ENCODE data around the gene PTPRB.

The PTPRB gene

DNA sequence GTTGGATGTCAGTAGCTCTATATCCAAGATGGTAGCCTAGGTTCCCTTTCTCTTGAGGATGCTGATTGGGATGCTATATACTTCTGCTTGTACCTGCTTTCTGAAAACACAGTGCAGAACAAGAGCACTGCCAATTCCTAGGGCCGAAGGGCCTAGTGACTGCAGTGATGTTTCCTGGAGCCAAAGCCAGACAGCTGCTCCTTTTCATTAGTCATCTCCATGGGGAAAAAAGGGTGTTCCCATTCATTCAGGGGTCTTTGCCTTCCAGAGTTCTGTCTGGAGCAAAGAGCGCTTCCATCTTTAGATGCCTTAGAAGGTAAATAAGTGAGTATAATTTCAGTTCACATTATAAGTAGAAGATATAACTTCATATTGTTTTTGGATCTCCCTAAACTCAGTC is 85.5 kb downstream of the PTPRB start:
- no peak overlapping the region for H3K4me2 ChIP-seq (ENCODE audit: low read length)
- no peak overlapping the region for H3K23ac ChIP-seq (ENCODE audit: low read length)
- peak overlapping the region; percentile 79 for H3K4ac ChIP-seq (ENCODE audit: low read depth, low read length)
- no CpG with 5 or more reads among the region's 2 CpGs for WGBS (ENCODE audit: extremely low coverage, insufficient coverage, low lambda C conversion rate)
- H3K4me3 ChIP-seq (ENCODE audit: low read length), result no peak overlapping the region
- no peak overlapping the region for H4K8ac ChIP-seq (ENCODE audit: low read depth, low read length)
- no peaks in the 10 kb centered on the region for H3K79me2 ChIP-seq (ENCODE audit: control insufficient read depth, insufficient read depth, low read length)
- H3K9ac ChIP-seq (ENCODE audit: low read length), result no peak overlapping the region
- H2BK120ac ChIP-seq (ENCODE audit: low read depth, low read length), result peak overlapping the region; percentile 23
- H3K56ac ChIP-seq (ENCODE audit: low read length), result no peak overlapping the region
- H2BK5ac ChIP-seq (ENCODE audit: low read length), result no peak overlapping the region
- H2BK15ac ChIP-seq (replicated peaks; ENCODE audit: low read depth), result no peak overlapping the region
- H3K4me1 ChIP-seq (ENCODE audit: control insufficient read depth, low read depth, low read length), result peaks cover 14% of the 10 kb centered on the region
- H3K79me1 ChIP-seq (ENCODE audit: low read length), result no peaks in the 10 kb centered on the region
- no peak overlapping the region for H2AK5ac ChIP-seq (ENCODE audit: low read length)
- H4K5ac ChIP-seq (ENCODE audit: low read length), result no peak overlapping the region
- H3K18ac ChIP-seq (ENCODE audit: low read length), result peak overlapping the region; percentile 85
- no peak for DNase-seq
- no peaks in the 10 kb centered on the region for H3K36me3 ChIP-seq (ENCODE audit: control insufficient read depth, insufficient read depth, low read length)
- H3K27me3 ChIP-seq (ENCODE audit: insufficient read depth, low read length, poor library complexity), result no peaks in the 10 kb centered on the region
- H3K27ac ChIP-seq (ENCODE audit: low read depth, low read length), result no peak overlapping the region

DNA sequence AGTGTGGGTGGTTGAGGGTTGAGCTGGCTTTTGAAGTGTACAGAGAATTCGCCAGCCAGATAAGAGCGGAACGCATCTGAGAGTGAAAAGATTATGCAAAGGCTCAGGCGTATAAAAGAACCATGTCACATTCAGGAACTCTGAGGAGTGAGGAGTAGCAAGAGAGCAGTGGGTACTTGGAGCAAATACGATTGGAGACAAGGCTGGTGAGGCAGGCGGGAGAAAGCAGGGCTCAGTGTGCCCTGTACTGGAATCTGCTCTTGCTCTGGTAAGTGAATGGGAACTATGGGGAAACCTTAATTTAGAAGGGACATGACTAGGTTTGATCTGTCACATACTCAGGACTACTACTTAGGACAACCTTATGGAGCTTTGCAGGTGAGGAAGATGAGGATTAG is 87.0 kb downstream of the PTPRB start:
- no peak overlapping the region for H2AK5ac ChIP-seq (ENCODE audit: low read length)
- no peak overlapping the region for H3K23ac ChIP-seq (ENCODE audit: low read length)
- no peak overlapping the region for H3K9ac ChIP-seq (ENCODE audit: low read length)
- H3K18ac ChIP-seq (ENCODE audit: low read length), result no peak overlapping the region
- H3K4me3 ChIP-seq (ENCODE audit: low read length), result no peak overlapping the region
- DNase-seq, result no peak
- no peak overlapping the region for H3K4ac ChIP-seq (ENCODE audit: low read depth, low read length)
- no peaks in the 10 kb centered on the region for H3K79me2 ChIP-seq (ENCODE audit: control insufficient read depth, insufficient read depth, low read length)
- no peak overlapping the region for H3K4me2 ChIP-seq (ENCODE audit: low read length)
- H2BK120ac ChIP-seq (ENCODE audit: low read depth, low read length), result no peak overlapping the region
- no peaks in the 10 kb centered on the region for H3K27me3 ChIP-seq (ENCODE audit: insufficient read depth, low read length, poor library complexity)
- H3K36me3 ChIP-seq (ENCODE audit: control insufficient read depth, insufficient read depth, low read length), result no peaks in the 10 kb centered on the region
- no peaks in the 10 kb centered on the region for H3K79me1 ChIP-seq (ENCODE audit: low read length)
- no peak overlapping the region for H2BK5ac ChIP-seq (ENCODE audit: low read length)
- H4K8ac ChIP-seq (ENCODE audit: low read depth, low read length), result no peak overlapping the region
- H2BK15ac ChIP-seq (replicated peaks; ENCODE audit: low read depth), result no peak overlapping the region
- H3K27ac ChIP-seq (ENCODE audit: low read depth, low read length), result no peak overlapping the region
- peak overlapping the region; percentile 52 for H4K5ac ChIP-seq (ENCODE audit: low read length)
- H3K56ac ChIP-seq (ENCODE audit: low read length), result no peak overlapping the region
- H3K4me1 ChIP-seq (ENCODE audit: control insufficient read depth, low read depth, low read length), result peaks cover 7% of the 10 kb centered on the region
- no CpG with 5 or more reads among the region's 6 CpGs for WGBS (ENCODE audit: extremely low coverage, insufficient coverage, low lambda C conversion rate)

DNA sequence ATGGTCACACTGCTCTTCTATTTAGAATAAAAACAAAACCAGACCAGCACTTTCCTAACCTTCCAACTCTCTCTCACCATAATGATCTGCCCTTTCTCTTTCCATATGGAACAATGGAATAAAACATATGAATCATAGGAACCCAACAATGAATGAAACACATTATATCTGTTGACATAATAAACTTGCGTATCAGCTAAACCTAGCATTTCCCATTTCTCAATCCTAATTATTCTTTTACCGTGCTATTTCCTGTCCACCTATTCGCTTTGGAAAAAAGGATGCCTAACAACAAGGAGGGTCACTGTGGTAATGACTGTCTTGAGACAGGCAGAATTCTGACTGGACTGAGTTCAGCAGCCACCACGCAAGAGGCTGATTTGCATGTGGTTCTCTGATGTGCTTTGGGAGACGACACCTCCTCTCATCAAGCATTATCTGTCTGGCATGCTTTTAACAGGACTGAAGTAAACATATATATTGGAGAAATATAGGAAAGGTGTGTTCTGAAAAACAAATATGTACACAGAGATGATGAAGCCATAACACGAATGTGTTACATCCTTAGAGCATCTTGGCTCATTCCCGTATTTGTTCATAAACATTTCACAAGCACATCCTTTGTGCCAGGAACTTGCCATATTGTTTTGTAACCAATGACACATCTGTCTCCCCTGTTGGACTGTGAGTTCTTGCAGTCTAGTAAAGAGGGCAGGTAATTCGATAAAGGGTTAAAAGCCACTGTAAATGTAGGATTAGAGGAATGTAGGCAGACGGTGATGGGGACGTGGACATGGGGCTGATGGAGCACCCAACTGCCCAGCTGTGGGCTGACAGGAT is 87.7 kb downstream of the PTPRB start:
- H2AK5ac ChIP-seq (ENCODE audit: low read length), result no peak overlapping the region
- WGBS (ENCODE audit: extremely low coverage, insufficient coverage, low lambda C conversion rate), result no CpG with 5 or more reads among the region's 10 CpGs

DNA sequence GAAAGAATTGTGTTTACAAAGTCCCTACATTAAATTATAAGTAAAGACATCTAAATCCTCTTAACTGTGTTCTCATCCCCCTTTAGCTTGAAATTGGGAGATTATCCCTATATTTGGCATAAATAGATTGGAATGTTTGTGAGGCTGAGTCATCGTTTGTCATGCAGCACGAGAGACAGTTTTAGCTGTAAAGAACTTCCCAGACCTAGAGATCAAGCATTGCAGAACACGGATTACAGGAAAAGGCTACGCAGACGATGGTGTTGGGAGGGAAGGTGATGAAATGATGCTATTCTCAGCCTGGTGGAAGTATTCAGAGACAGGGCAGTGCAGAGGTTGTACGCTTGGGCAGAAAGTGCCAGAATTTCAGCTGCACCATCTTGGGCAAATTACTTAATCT is 93.8 kb downstream of the PTPRB start:
- peak; percentile 46 for DNase-seq
- H3K27me3 ChIP-seq (ENCODE audit: insufficient read depth, low read length, poor library complexity), result no peaks in the 10 kb centered on the region
- no peak overlapping the region for H3K27ac ChIP-seq (ENCODE audit: low read depth, low read length)

More for the DNA sequence above, 87.7 kb downstream of the PTPRB start:
- Histone ChIP-seq H3K56ac (ENCODE audit: low read length) (no peak overlapping the region), H4K8ac (ENCODE audit: low read depth, low read length) (no peak overlapping the region), H3K27ac (ENCODE audit: low read depth, low read length) (no peak overlapping the region), H3K27me3 (ENCODE audit: insufficient read depth, low read length, poor library complexity) (no peaks in the 10 kb centered on the region), H3K4ac (ENCODE audit: low read depth, low read length) (no peak overlapping the region), H3K9ac (ENCODE audit: low read length) (no peak overlapping the region), H3K79me1 (ENCODE audit: low read length) (no peaks in the 10 kb centered on the region), H4K5ac (ENCODE audit: low read length) (no peak overlapping the region), H3K4me3 (ENCODE audit: low read length) (no peak overlapping the region), H3K18ac (ENCODE audit: low read length) (no peak overlapping the region), H3K36me3 (ENCODE audit: control insufficient read depth, insufficient read depth, low read length) (no peaks in the 10 kb centered on the region), H3K79me2 (ENCODE audit: control insufficient read depth, insufficient read depth, low read length) (no peaks in the 10 kb centered on the region), H2BK5ac (ENCODE audit: low read length) (peak overlapping the region; percentile 67), H2BK15ac (replicated peaks; ENCODE audit: low read depth) (no peak overlapping the region), H2BK120ac (ENCODE audit: low read depth, low read length) (no peak overlapping the region), H3K23ac (ENCODE audit: low read length) (no peak overlapping the region), H3K4me1 (ENCODE audit: control insufficient read depth, low read depth, low read length) (peaks cover 3% of the 10 kb centered on the region), H3K4me2 (ENCODE audit: low read length) (no peak overlapping the region)
- no peak for DNase-seq

GRCh38 chr12:70540996-70541395 is 96.2 kb downstream of the PTPRB start:
- H3K36me3 ChIP-seq (ENCODE audit: control insufficient read depth, insufficient read depth, low read length), result no peaks in the 10 kb centered on the region
- WGBS (ENCODE audit: extremely low coverage, insufficient coverage, low lambda C conversion rate), result no CpG with 5 or more reads among the region's 1 CpG
- H4K8ac ChIP-seq (ENCODE audit: low read depth, low read length), result no peak overlapping the region
- no peak overlapping the region for H2BK15ac ChIP-seq (replicated peaks; ENCODE audit: low read depth)
- no peak overlapping the region for H3K27ac ChIP-seq (ENCODE audit: low read depth, low read length)
- DNase-seq, result no peak
- no peak overlapping the region for H3K4ac ChIP-seq (ENCODE audit: low read depth, low read length)
- no peaks in the 10 kb centered on the region for H3K79me2 ChIP-seq (ENCODE audit: control insufficient read depth, insufficient read depth, low read length)
- H4K5ac ChIP-seq (ENCODE audit: low read length), result no peak overlapping the region
- H3K23ac ChIP-seq (ENCODE audit: low read length), result no peak overlapping the region
- no peak overlapping the region for H3K4me3 ChIP-seq (ENCODE audit: low read length)
- H3K4me1 ChIP-seq (ENCODE audit: control insufficient read depth, low read depth, low read length), result peaks cover 3% of the 10 kb centered on the region
- no peak overlapping the region for H3K18ac ChIP-seq (ENCODE audit: low read length)
- no peak overlapping the region for H2BK120ac ChIP-seq (ENCODE audit: low read depth, low read length)
- no peak overlapping the region for H3K4me2 ChIP-seq (ENCODE audit: low read length)
- no peak overlapping the region for H3K9ac ChIP-seq (ENCODE audit: low read length)
- no peaks in the 10 kb centered on the region for H3K27me3 ChIP-seq (ENCODE audit: insufficient read depth, low read length, poor library complexity)
- H2BK5ac ChIP-seq (ENCODE audit: low read length), result no peak overlapping the region
- H2AK5ac ChIP-seq (ENCODE audit: low read length), result no peak overlapping the region
- H3K79me1 ChIP-seq (ENCODE audit: low read length), result no peaks in the 10 kb centered on the region
- H3K56ac ChIP-seq (ENCODE audit: low read length), result no peak overlapping the region

More for the DNA sequence above, 93.8 kb downstream of the PTPRB start:
- no peaks in the 10 kb centered on the region for H3K79me1 ChIP-seq (ENCODE audit: low read length)
- H3K4me2 ChIP-seq (ENCODE audit: low read length), result no peak overlapping the region
- no peak overlapping the region for H3K56ac ChIP-seq (ENCODE audit: low read length)
- no peak overlapping the region for H3K9ac ChIP-seq (ENCODE audit: low read length)
- no peak overlapping the region for H3K4me3 ChIP-seq (ENCODE audit: low read length)
- H2BK5ac ChIP-seq (ENCODE audit: low read length), result no peak overlapping the region
- H2BK15ac ChIP-seq (replicated peaks; ENCODE audit: low read depth), result no peak overlapping the region
- WGBS (ENCODE audit: extremely low coverage, insufficient coverage, low lambda C conversion rate), result no CpG with 5 or more reads among the region's 6 CpGs
- H3K18ac ChIP-seq (ENCODE audit: low read length), result no peak overlapping the region
- H3K36me3 ChIP-seq (ENCODE audit: control insufficient read depth, insufficient read depth, low read length), result no peaks in the 10 kb centered on the region
- H2BK120ac ChIP-seq (ENCODE audit: low read depth, low read length), result no peak overlapping the region
- H4K5ac ChIP-seq (ENCODE audit: low read length), result no peak overlapping the region
- H2AK5ac ChIP-seq (ENCODE audit: low read length), result no peak overlapping the region
- no peak overlapping the region for H3K4ac ChIP-seq (ENCODE audit: low read depth, low read length)
- H3K79me2 ChIP-seq (ENCODE audit: control insufficient read depth, insufficient read depth, low read length), result no peaks in the 10 kb centered on the region
- H4K8ac ChIP-seq (ENCODE audit: low read depth, low read length), result no peak overlapping the region
- H3K4me1 ChIP-seq (ENCODE audit: control insufficient read depth, low read depth, low read length), result peaks cover 3% of the 10 kb centered on the region
- H3K23ac ChIP-seq (ENCODE audit: low read length), result no peak overlapping the region

- no peak overlapping the region for H2BK15ac ChIP-seq (replicated peaks; ENCODE audit: low read depth)
Observed at GRCh38 chr12:70536650-70537049, 100.6 kb downstream of the PTPRB start.

More at GRCh38 chr12:70536650-70537049, 100.6 kb downstream of the PTPRB start:
- Histone ChIP-seq H3K4ac (ENCODE audit: low read depth, low read length) (no peak overlapping the region), H3K4me1 (ENCODE audit: control insufficient read depth, low read depth, low read length) (no peaks in the 10 kb centered on the region), H4K5ac (ENCODE audit: low read length) (no peak overlapping the region), H3K79me1 (ENCODE audit: low read length) (no peaks in the 10 kb centered on the region), H3K9ac (ENCODE audit: low read length) (no peak overlapping the region), H3K27me3 (ENCODE audit: insufficient read depth, low read length, poor library complexity) (no peaks in the 10 kb centered on the region), H3K18ac (ENCODE audit: low read length) (no peak overlapping the region), H3K79me2 (ENCODE audit: control insufficient read depth, insufficient read depth, low read length) (no peaks in the 10 kb centered on the region), H3K56ac (ENCODE audit: low read length) (no peak overlapping the region), H4K8ac (ENCODE audit: low read depth, low read length) (no peak overlapping the region), H3K36me3 (ENCODE audit: control insufficient read depth, insufficient read depth, low read length) (no peaks in the 10 kb centered on the region), H3K23ac (ENCODE audit: low read length) (no peak overlapping the region), H3K4me3 (ENCODE audit: low read length) (no peak overlapping the region), H2AK5ac (ENCODE audit: low read length) (no peak overlapping the region), H2BK5ac (ENCODE audit: low read length) (no peak overlapping the region), H2BK120ac (ENCODE audit: low read depth, low read length) (no peak overlapping the region), H3K4me2 (ENCODE audit: low read length) (no peak overlapping the region), H3K27ac (ENCODE audit: low read depth, low read length) (no peak overlapping the region)
- no CpG with 5 or more reads among the region's 10 CpGs for WGBS (ENCODE audit: extremely low coverage, insufficient coverage, low lambda C conversion rate)
- DNase-seq, result no peak
